HCT116 (cell line): ENCODE measurements around the gene ADAP2. TPM values are rescaled to one million over a fixed set of nuclear protein-coding genes. Genes with fewer than 3 reads are reported as not detected.

Experiments used
- ATAC-seq: fragments of 200-7000 bp; cut with Tn5 transposase; 2 replicates; pipeline ENCODE4 v1.9.1; 2020; ENCODE audit warnings: mild to moderate bottlenecking, moderate library complexity
- BruUV-seq: library from RNA; stranded (reverse); fragments of 400-500 nt; replicated peaks from 2 replicates; lab custom pipeline; 2021; lab: Mats Ljungman, UMichigan
- CTCF ChIA-PET: fragments of 300-600 bp; sonication (Branson Sonifier 250); formaldehyde crosslinking; loops from one replicate; lab custom pipeline; 2021; ENCODE audit warnings: antibody characterized with exemption; lab: Charles Lee
- POLR2A ChIA-PET: fragments of 300-600, 350-600 bp; sonication (Branson Sonifier 250); formaldehyde crosslinking; loops from one replicate; lab custom pipeline; 2021; ENCODE audit warnings: antibody characterized with exemption; lab: Charles Lee
- RAD21 ChIA-PET, 2 experiments: fragments of 300-600 bp; sonication (Branson Sonifier 250); formaldehyde crosslinking; loops; one replicate each; lab custom pipeline; 2023; ENCODE audit warnings: low total read pairs in 2 of 2; ENCODE audit not compliant: uncharacterized antibody in 2 of 2, unreplicated experiment in 2 of 2, low non-redundant PET in 1 of 2; lab: Charles Lee
- DNase-seq: peaks from one replicate; pipeline ENCODE4 v3.0.0-alpha.2; 2010; ENCODE audit warnings: low read depth, low spot score
- H2AFZ ChIP-seq: fragments of 200-600 bp; shearing (Covaris generic), sonication (generic); 2 replicates; pipeline ENCODE4 v1.6.1; 2017; ENCODE audit warnings: low read depth, mixed run types, mixed read lengths, antibody characterized with exemption, low read length; ENCODE audit not compliant: poor library complexity, severe bottlenecking
- H3K27ac ChIP-seq: 2 replicates; pipeline ENCODE4 v1.5.1; 2012; ENCODE audit warnings: low read depth, low read length
- H3K27me3 ChIP-seq: fragments of 200-600 bp; sonication (generic); 2 replicates; pipeline ENCODE4 v1.6.1; 2016; ENCODE audit warnings: mixed run types, low read length, mixed read lengths; ENCODE audit not compliant: insufficient read depth
- H3K36me3 ChIP-seq, 2 experiments: fragments of 200-500 bp in 1 of 2; fragments of 200-600 bp in 1 of 2; sonication (Bioruptor generic) in 1 of 2; sonication (generic) in 1 of 2; 2 replicates each; pipeline versions ENCODE4 v1.5.1 to v1.6.1; 2014 to 2016; ENCODE audit warnings: low read length in 2 of 2, inconsistent platforms in 1 of 2, mixed read lengths in 1 of 2, mixed run types in 1 of 2; ENCODE audit not compliant: insufficient read depth in 2 of 2, control insufficient read depth in 1 of 2
- H3K4me1 ChIP-seq, 2 experiments: fragments of 200-600 bp in 1 of 2; sonication (generic) in 1 of 2; 2 replicates each; pipeline versions ENCODE4 v1.5.1 to v1.6.1; 2012 to 2017; ENCODE audit warnings: low read length in 2 of 2, inconsistent platforms in 1 of 2, mild to moderate bottlenecking in 1 of 2, mixed read lengths in 1 of 2, mixed run types in 1 of 2, moderate library complexity in 1 of 2; ENCODE audit not compliant: insufficient read depth in 2 of 2, control insufficient read depth in 1 of 2
- H3K4me2 ChIP-seq: fragments of 200-600 bp; sonication (generic); 2 replicates; pipeline ENCODE4 v1.6.1; 2017; ENCODE audit warnings: mixed run types, low read length, mixed read lengths
- H3K4me3 ChIP-seq, 2 experiments: fragments of 200-600 bp in 1 of 2; sonication (generic) in 1 of 2; replicated peaks in 1 of 2; 2 replicates each; pipeline ENCODE4 v1.5.1; 2011 to 2016; ENCODE audit warnings: low read length in 2 of 2, control low read depth in 1 of 2, low read depth in 1 of 2, mild to moderate bottlenecking in 1 of 2, mixed read lengths in 1 of 2, mixed run types in 1 of 2
- H3K79me2 ChIP-seq: fragments of 200-600 bp; sonication (generic); 2 replicates; pipeline ENCODE4 v1.6.1; 2017; ENCODE audit warnings: mild to moderate bottlenecking, mixed run types, low read length, moderate library complexity, mixed read lengths; ENCODE audit not compliant: insufficient read depth
- H3K9ac ChIP-seq: fragments of 200-600 bp; sonication (generic); 2 replicates; pipeline ENCODE4 v1.6.1; 2016; ENCODE audit warnings: low read length, mixed read lengths
- H3K9me2 ChIP-seq: fragments of 200-600 bp; sonication (generic), shearing (Covaris generic); 2 replicates; pipeline ENCODE4 v1.6.1; 2017; ENCODE audit warnings: mixed run types, mild to moderate bottlenecking, moderate library complexity; ENCODE audit not compliant: insufficient read depth
- H3K9me3 ChIP-seq, 2 experiments: fragments of 200-500 bp in 1 of 2; fragments of 200-600 bp in 1 of 2; sonication (Bioruptor generic) in 1 of 2; sonication (generic) in 1 of 2; 2 replicates each; pipeline ENCODE4 v1.6.1; 2014 to 2017; ENCODE audit warnings: low read length in 2 of 2, mixed read lengths in 2 of 2, inconsistent platforms in 1 of 2, low read depth in 1 of 2, mild to moderate bottlenecking in 1 of 2, mixed run types in 1 of 2, moderate library complexity in 1 of 2; ENCODE audit not compliant: control insufficient read depth in 1 of 2, insufficient read depth in 1 of 2
- H4K20me1 ChIP-seq: fragments of 200-600 bp; sonication (generic), shearing (Covaris generic); 2 replicates; pipeline ENCODE4 v1.6.1; 2017; ENCODE audit warnings: mixed run types, mild to moderate bottlenecking, moderate library complexity; ENCODE audit not compliant: insufficient read depth
- CBX3 ChIP-seq: IDR thresholded peaks from 2 replicates; pipeline ENCODE4 v1.6.1; 2012; ENCODE audit warnings: low read depth
- CEBPB ChIP-seq: IDR thresholded peaks from 2 replicates; pipeline ENCODE4 v1.6.1; 2012; ENCODE audit warnings: low read depth
- EGR1 ChIP-seq: IDR thresholded peaks from 2 replicates; pipeline ENCODE4 v1.6.1; 2012; ENCODE audit warnings: low read depth
- ELF1 ChIP-seq: IDR thresholded peaks from 2 replicates; pipeline ENCODE4 v1.6.1; 2012; ENCODE audit warnings: low read depth, borderline replicate concordance
- EZH2 ChIP-seq: fragments of 200-600 bp; sonication (generic); IDR thresholded peaks from 2 replicates; pipeline ENCODE4 v1.6.1; 2017; ENCODE audit warnings: antibody characterized with exemption, mixed run types
- EZH2phosphoT487 ChIP-seq: fragments of 200-600 bp; IDR thresholded peaks from 2 replicates; pipeline ENCODE4 v1.6.1; 2018; ENCODE audit warnings: antibody characterized with exemption, borderline replicate concordance
- FOSL1 ChIP-seq: IDR thresholded peaks from 2 replicates; pipeline ENCODE4 v1.6.1; 2012; ENCODE audit warnings: low read depth
- JUND ChIP-seq: IDR thresholded peaks from 2 replicates; pipeline ENCODE4 v1.6.1; 2012
- MAX ChIP-seq: IDR thresholded peaks from 2 replicates; pipeline ENCODE4 v1.6.1; 2012
- POLR2AphosphoS5 ChIP-seq: IDR thresholded peaks from 2 replicates; pipeline ENCODE4 v1.6.1; 2011; ENCODE audit warnings: mild to moderate bottlenecking, low read depth, low read length, moderate library complexity
- SIN3A ChIP-seq: IDR thresholded peaks from 2 replicates; pipeline ENCODE4 v1.6.1; 2012; ENCODE audit warnings: low read depth
- SP1 ChIP-seq: IDR thresholded peaks from 2 replicates; pipeline ENCODE4 v1.6.1; 2012; ENCODE audit warnings: low read depth
- SRF ChIP-seq: IDR thresholded peaks from 2 replicates; pipeline ENCODE4 v1.6.1; 2012; ENCODE audit warnings: low read depth
- ZBTB33 ChIP-seq: IDR thresholded peaks from 2 replicates; pipeline ENCODE4 v1.6.1; 2011; ENCODE audit warnings: mild to moderate bottlenecking, low read length, moderate library complexity; ENCODE audit not compliant: insufficient replicate concordance; ENCODE audit errors: extremely low read depth
- ZFX ChIP-seq: fragments of 450-650 bp; IDR thresholded peaks from 2 replicates; pipeline ENCODE4 v1.6.1; 2017
- ZNF274 ChIP-seq: fragments of 200-500 bp; sonication (Bioruptor generic); IDR thresholded peaks from 2 replicates; pipeline ENCODE4 v1.6.1; 2014; ENCODE audit warnings: mild to moderate bottlenecking, low read depth, low read length, inconsistent platforms
- intact Hi-C: fragments of 100-400 bp; cut with micrococcal nuclease; formaldehyde crosslinking; loops from 2 replicates; pipeline ENCODE4 v1.10.0; 2022
- total RNA-seq: library from RNA; stranded (reverse); gene quantifications from one replicate; pipeline ENCODE4 v1.2.1, GENCODE V29; 2021; ENCODE audit not compliant: unreplicated experiment
- TF ChIP-seq, protein P1 (sequence below): IDR thresholded peaks from 2 replicates; pipeline ENCODE4 v1.6.1; 2012; ENCODE audit warnings: low read depth
- TF ChIP-seq, protein P2 (sequence below): IDR thresholded peaks from 2 replicates; pipeline ENCODE4 v1.6.1; 2012
- TF ChIP-seq, protein P3 (sequence below), 3 experiments: fragments of 200-600 bp in 1 of 3; sonication (generic) in 1 of 3; IDR thresholded peaks in 2 of 3; conservative IDR thresholded peaks in 1 of 3; 2 replicates each; pipeline ENCODE4 v1.5.1; 2012 to 2017; ENCODE audit warnings: low read depth in 2 of 3, low read length in 2 of 3, antibody characterized with exemption in 1 of 3, borderline replicate concordance in 1 of 3, control low read depth in 1 of 3, mild to moderate bottlenecking in 1 of 3, mixed read lengths in 1 of 3, mixed run types in 1 of 3, moderate library complexity in 1 of 3; ENCODE audit not compliant: insufficient read depth in 1 of 3

Gene ADAP2
- total RNA-seq, 1 experiment from 2014 or later: 17.2 TPM

DNA sequence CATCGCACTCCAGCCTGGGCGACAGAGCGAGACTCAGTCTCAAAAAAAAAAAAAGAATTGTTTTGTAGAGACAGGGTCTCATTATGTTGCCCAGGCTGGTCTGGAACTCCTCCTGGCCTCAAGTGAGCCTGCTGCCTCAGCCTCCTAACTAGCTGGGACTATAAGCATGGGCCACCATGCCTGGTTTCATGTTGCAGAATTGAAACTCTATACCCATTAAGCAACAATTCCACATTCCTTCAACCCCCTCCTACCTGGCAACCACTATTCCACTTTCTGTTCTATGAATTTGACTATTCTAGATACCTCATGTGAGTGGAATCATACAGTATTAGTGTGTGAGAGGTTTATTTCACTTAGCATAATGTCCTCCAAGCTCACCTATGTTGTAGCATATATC is 73.6 kb downstream of the ADAP2 start:
- no peak for TF ChIP-seq POLR2AphosphoS5
- TF ChIP-seq EGR1: no peak
- no peak for TF ChIP-seq SIN3A
- no peak for TF ChIP-seq ZBTB33
- TF ChIP-seq, protein P1, sequence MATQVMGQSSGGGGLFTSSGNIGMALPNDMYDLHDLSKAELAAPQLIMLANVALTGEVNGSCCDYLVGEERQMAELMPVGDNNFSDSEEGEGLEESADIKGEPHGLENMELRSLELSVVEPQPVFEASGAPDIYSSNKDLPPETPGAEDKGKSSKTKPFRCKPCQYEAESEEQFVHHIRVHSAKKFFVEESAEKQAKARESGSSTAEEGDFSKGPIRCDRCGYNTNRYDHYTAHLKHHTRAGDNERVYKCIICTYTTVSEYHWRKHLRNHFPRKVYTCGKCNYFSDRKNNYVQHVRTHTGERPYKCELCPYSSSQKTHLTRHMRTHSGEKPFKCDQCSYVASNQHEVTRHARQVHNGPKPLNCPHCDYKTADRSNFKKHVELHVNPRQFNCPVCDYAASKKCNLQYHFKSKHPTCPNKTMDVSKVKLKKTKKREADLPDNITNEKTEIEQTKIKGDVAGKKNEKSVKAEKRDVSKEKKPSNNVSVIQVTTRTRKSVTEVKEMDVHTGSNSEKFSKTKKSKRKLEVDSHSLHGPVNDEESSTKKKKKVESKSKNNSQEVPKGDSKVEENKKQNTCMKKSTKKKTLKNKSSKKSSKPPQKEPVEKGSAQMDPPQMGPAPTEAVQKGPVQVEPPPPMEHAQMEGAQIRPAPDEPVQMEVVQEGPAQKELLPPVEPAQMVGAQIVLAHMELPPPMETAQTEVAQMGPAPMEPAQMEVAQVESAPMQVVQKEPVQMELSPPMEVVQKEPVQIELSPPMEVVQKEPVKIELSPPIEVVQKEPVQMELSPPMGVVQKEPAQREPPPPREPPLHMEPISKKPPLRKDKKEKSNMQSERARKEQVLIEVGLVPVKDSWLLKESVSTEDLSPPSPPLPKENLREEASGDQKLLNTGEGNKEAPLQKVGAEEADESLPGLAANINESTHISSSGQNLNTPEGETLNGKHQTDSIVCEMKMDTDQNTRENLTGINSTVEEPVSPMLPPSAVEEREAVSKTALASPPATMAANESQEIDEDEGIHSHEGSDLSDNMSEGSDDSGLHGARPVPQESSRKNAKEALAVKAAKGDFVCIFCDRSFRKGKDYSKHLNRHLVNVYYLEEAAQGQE: no peak
- TF ChIP-seq SRF: no peak
- TF ChIP-seq ZFX: no peak
- TF ChIP-seq FOSL1: no peak
- TF ChIP-seq EZH2phosphoT487: no peak
- TF ChIP-seq, protein P2, sequence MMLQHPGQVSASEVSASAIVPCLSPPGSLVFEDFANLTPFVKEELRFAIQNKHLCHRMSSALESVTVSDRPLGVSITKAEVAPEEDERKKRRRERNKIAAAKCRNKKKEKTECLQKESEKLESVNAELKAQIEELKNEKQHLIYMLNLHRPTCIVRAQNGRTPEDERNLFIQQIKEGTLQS: no peak
- TF ChIP-seq MAX: no peak
- TF ChIP-seq CBX3: no peak
- TF ChIP-seq, protein P3, sequence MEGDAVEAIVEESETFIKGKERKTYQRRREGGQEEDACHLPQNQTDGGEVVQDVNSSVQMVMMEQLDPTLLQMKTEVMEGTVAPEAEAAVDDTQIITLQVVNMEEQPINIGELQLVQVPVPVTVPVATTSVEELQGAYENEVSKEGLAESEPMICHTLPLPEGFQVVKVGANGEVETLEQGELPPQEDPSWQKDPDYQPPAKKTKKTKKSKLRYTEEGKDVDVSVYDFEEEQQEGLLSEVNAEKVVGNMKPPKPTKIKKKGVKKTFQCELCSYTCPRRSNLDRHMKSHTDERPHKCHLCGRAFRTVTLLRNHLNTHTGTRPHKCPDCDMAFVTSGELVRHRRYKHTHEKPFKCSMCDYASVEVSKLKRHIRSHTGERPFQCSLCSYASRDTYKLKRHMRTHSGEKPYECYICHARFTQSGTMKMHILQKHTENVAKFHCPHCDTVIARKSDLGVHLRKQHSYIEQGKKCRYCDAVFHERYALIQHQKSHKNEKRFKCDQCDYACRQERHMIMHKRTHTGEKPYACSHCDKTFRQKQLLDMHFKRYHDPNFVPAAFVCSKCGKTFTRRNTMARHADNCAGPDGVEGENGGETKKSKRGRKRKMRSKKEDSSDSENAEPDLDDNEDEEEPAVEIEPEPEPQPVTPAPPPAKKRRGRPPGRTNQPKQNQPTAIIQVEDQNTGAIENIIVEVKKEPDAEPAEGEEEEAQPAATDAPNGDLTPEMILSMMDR (IDR thresholded peaks at IDR 0.05 in 2 of 3, conservative IDR thresholded peaks at IDR 0.05 in 1 of 3; ENCODE audit: borderline replicate concordance in 1 of 3, insufficient read depth in 1 of 3, low read depth in 2 of 3, low read length in 2 of 3): no peak
- no peak for TF ChIP-seq SP1
- TF ChIP-seq CEBPB: no peak
- no peak for TF ChIP-seq JUND
- TF ChIP-seq EZH2: no peak
- TF ChIP-seq ZNF274: no peak
- no peak for TF ChIP-seq ELF1

More for the DNA sequence above, 73.6 kb downstream of the ADAP2 start:
- H3K4me3 ChIP-seq: no peak overlapping the region
- RAD21 ChIA-PET: no interaction called here
- H3K79me2 ChIP-seq: no peaks in the 10 kb centered on the region
- intact Hi-C loops: no loop called here
- no peak overlapping the region for H3K4me2 ChIP-seq
- H3K9ac ChIP-seq: no peak overlapping the region
- no peak overlapping the region for H2AFZ ChIP-seq
- peaks cover 5 to 6% of the 10 kb centered on the region in 2 experiments; a peak in 1 of 4 replicates for H3K36me3 ChIP-seq
- DNase-seq (no peak), ATAC-seq (no peak)
- CTCF ChIA-PET: no interaction called here
- POLR2A ChIA-PET: no interaction called here
- no peaks in the 10 kb centered on the region for H4K20me1 ChIP-seq
- H3K27ac ChIP-seq: no peak overlapping the region
- no TSS peak for BruUV-seq
- no peaks in the 10 kb centered on the region for H3K27me3 ChIP-seq
- no peaks in the 10 kb centered on the region for H3K9me3 ChIP-seq
- H3K9me2 ChIP-seq: no peaks in the 10 kb centered on the region
- H3K4me1 ChIP-seq: no peaks in the 10 kb centered on the region; a peak in 1 of 4 replicates
